ENCODE results near the gene NSFL1C.

The NSFL1C gene

DNA sequence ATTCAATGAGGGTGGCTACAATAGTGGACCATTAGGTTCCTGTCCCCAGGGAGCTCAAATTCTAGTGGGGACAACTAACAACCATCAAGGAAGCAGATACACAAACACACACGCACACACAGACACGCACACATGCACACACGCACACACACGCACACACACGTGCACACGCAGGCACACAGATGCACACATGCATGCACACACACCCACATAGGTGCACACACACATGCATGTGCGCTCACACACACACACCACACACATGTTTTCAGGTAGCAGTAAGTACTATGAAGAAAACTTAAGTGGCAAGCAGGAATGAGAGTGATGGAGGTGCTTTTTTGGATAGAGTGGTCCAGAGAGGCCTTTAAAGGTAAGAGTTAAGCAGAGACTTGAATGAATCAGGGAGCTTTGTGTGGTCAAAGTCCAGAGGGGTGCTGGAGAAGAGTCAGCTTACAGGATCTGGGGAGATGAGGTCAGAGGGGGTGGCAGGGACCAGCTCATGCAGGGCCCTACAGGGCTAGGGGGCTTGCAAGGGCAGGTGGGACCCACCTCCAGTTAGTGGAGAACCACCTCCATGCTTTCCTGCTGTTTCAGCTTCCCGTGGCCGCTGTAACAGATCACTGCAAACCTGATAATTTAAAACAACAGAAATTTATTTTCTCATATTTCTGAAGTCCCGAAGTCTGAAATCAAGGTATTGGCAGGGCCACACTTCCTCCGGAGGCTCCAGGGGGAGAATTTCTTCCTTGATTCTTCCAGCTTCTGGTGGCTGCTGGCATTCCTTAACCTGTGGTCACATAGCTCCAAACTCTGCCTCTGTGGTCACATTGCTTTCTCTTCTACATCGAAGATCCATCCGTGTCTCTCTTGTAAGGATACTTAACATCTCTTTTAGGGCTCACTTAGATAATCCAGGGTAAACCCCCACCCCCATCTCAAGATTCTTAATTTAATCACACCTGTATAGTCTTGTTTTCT lies 6.9 kb upstream of the NSFL1C start:
- TF ChIP-seq, protein P1, sequence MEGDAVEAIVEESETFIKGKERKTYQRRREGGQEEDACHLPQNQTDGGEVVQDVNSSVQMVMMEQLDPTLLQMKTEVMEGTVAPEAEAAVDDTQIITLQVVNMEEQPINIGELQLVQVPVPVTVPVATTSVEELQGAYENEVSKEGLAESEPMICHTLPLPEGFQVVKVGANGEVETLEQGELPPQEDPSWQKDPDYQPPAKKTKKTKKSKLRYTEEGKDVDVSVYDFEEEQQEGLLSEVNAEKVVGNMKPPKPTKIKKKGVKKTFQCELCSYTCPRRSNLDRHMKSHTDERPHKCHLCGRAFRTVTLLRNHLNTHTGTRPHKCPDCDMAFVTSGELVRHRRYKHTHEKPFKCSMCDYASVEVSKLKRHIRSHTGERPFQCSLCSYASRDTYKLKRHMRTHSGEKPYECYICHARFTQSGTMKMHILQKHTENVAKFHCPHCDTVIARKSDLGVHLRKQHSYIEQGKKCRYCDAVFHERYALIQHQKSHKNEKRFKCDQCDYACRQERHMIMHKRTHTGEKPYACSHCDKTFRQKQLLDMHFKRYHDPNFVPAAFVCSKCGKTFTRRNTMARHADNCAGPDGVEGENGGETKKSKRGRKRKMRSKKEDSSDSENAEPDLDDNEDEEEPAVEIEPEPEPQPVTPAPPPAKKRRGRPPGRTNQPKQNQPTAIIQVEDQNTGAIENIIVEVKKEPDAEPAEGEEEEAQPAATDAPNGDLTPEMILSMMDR (IDR thresholded peaks at IDR 0.05; ENCODE audit: low read depth, low read length) = no peak
- no peak for DNase-seq (ENCODE audit: extremely low read depth, low read depth)

DNA sequence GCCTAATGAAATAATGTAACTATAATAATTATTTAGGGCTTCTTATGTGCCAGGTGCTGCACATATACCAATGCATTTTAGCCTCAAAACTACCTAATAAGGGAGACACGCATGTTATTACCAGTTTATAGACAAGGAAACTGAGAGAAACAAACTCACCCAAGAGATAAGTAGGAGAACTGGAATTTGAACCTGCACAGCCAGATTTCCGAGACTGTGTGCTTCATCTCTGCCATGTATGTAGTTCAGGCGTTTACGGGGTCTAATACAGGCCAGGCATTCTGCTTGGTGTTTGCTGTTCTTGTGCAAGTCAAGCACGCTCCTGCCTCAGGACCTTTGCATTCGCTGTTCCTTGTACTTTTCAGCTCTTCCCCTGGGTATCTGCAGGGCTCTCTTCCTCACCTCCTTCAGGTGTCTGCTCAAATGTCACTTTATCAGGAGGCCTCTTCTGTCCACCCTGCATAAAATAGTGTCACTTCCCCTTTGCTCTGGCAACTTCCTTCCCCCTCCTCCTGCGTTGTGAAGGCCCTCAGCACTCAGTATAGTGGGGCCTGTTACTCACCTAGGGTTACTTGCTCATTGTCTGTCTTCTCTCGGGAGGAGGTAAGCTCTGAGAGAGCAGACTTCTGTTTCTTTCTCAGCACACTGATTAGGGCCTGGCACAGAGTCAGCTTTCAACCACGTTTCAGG lies 6.1 kb upstream of the NSFL1C start:
- DNase-seq (ENCODE audit: extremely low read depth, low read depth) = no peak
- TF ChIP-seq, protein P1 (IDR thresholded peaks at IDR 0.05; ENCODE audit: low read depth, low read length) = no peak

DNA sequence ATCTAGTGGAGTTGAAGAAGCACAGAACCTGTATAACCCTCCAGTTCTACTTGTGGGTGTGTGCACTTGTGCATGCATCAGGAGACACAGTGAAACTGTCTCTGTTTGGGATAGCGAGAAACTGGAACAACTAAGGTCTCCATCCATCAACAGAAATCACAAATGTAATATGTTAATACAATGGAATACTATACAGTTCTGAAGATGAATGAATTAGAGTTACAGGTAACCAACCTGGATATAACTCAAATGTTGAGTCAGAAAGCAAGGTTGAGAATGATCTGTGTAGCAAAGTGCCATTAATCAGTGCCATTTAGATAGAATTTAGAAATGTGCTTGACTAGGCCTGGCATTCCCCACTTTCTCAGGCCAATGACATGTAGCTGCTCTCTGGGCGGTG lies 4.6 kb upstream of the NSFL1C start:
- TF ChIP-seq, protein P1 (IDR thresholded peaks at IDR 0.05; ENCODE audit: low read depth, low read length) = no peak
- DNase-seq (ENCODE audit: extremely low read depth, low read depth) = no peak

DNA sequence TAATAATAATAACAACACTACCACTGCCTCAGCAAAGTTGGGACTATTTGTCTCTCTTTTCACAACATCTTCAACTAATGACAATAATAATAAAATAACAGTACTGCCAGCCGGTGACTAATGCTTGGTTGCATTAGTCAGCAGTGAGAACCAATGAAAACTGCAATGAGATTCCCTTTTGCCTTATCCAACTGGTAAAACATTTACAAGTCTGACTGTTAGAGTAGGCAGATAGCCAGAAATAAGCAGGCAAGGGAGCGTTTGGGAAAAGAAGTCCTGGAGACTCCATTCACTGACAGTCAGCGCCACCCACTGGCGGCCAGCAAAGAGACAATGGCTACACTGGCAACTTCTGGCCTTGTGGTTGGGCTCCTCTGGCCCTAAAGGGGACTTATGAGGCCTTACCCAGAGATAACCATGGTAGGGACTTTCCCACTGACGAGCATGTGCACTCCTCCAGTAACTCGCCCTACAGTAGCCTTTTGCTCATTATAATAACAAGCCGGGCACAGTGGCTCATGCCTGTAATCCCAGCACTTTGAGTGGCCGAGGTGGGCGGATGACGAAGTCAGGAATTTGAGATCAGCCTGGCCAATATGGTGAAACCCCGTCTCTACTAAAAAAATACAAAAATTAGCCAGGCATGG lies 3.4 kb upstream of the NSFL1C start:
- peak; percentile 92 for DNase-seq (ENCODE audit: extremely low read depth, low read depth)
- TF ChIP-seq, protein P1 (IDR thresholded peaks at IDR 0.05; ENCODE audit: low read depth, low read length) = peak; percentile 83

DNA sequence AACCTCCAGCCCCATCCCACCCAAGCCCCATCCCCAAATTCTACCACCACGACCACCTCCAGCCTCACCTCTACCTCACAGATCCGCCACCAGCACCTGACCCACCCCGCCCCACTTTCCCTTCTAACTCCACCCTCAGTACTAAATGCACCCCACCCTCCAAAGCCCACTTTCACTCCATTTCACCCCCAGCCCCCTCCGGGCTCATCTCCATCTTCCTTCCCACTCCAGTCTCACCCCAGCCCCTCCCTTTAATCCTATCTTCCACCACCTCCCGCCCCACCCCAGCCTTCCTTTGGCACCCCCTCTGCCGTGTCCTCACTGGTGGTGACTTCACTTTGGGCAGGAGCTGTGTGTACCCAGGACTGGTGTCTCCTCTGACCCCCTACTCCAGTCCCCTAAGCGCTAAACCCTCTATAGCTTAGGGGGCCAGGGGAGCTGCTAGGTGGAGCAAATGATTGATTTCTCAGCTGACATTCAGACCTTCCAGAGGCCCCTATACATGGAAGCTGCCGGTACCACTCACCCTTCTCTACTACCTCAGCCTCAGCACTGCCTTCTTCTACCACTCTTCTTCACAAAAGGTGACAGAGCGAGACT lies 2.8 kb upstream of the NSFL1C start:
- DNase-seq (ENCODE audit: extremely low read depth, low read depth) = no peak
- TF ChIP-seq, protein P1 (IDR thresholded peaks at IDR 0.05; ENCODE audit: low read depth, low read length) = no peak

DNA sequence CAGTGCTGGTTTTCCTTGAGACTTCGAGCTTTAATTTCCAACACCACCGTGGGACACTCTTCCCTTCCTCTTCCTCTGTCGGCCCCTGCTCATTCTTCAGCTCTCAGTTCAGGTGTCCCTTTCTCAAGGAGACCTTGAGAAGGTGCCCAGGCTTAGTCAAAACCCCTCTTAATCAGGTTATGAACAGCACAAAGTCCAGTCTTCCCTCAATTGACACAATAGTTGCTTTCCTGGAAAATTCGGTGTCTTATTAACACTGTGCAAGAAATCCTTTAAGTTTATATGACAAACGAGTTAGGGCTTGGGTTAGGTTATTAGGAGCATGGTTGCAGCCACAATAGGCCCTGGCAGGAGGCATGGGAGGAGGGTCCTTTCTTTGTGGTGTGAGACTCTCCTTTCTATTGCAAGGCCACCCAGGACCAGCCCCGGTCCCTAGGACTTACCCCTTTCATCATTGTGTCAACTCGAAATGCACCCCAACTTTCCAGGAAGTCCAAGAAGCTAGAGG lies 1.5 kb upstream of the NSFL1C start:
- TF ChIP-seq, protein P1 (IDR thresholded peaks at IDR 0.05; ENCODE audit: low read depth, low read length) = no peak
- DNase-seq (ENCODE audit: extremely low read depth, low read depth) = no peak
